GM12865 (cell line): ENCODE measurements around the gene TRPV6.

ENCODE experiments used
- DNase-seq: peaks from one replicate; pipeline ENCODE4 v3.0.0; 2010; ENCODE audit warnings: low read depth
- H3K4me3 ChIP-seq: 2 replicates; pipeline ENCODE4 v1.5.1; 2011; ENCODE audit warnings: mild to moderate bottlenecking, low read depth, low read length, control low read depth
- TF ChIP-seq, protein P1 (sequence below): IDR thresholded peaks from 2 replicates; pipeline ENCODE4 v1.5.1; 2011; ENCODE audit warnings: low read length, control low read depth, low read depth, inconsistent platforms; ENCODE audit not compliant: insufficient read depth; ENCODE audit errors: missing control alignments

Gene TRPV6

DNA sequence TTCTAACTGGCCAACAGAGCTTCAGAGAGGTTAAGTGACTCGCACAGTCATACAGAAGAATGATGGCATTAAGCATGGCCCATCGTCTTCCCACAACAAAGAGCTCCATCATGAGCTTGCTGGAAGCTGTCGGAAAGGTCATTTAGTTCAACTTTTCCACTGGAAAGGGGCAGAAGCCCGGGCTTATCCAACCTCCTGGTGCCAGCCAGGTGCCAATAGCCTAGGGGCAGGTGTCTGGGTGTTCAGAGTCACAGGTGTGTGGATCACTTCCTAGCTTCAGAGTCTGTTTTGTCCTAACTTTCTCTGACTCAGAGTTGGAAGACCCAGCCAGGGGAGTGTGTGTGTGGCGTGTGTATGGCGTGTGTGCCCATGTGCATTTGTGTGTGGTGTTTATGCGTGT, 1.3 kb upstream of the TRPV6 start:
- TF ChIP-seq, protein P1, sequence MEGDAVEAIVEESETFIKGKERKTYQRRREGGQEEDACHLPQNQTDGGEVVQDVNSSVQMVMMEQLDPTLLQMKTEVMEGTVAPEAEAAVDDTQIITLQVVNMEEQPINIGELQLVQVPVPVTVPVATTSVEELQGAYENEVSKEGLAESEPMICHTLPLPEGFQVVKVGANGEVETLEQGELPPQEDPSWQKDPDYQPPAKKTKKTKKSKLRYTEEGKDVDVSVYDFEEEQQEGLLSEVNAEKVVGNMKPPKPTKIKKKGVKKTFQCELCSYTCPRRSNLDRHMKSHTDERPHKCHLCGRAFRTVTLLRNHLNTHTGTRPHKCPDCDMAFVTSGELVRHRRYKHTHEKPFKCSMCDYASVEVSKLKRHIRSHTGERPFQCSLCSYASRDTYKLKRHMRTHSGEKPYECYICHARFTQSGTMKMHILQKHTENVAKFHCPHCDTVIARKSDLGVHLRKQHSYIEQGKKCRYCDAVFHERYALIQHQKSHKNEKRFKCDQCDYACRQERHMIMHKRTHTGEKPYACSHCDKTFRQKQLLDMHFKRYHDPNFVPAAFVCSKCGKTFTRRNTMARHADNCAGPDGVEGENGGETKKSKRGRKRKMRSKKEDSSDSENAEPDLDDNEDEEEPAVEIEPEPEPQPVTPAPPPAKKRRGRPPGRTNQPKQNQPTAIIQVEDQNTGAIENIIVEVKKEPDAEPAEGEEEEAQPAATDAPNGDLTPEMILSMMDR: no peak
- no peak overlapping the region for H3K4me3 ChIP-seq
- DNase-seq: no peak

DNA sequence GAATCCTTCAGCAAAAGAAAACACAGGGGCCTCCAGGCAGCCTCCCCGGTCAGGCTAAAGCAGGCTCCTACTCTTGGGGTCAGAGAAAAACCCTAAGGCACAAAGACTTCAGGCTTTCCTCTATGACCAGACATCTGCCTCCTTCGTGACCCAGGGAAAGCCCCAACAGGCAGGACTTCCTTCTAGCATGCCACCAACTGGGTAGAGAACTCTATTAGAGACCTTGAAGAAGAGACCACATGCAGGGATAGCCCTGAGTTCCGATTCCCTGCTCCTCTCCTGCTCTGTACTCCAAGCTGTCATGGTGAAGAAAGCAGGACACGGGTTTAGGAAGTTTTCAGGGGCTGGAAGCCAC, 1.3 kb downstream of the TRPV6 start:
- peak; percentile 28 for DNase-seq
- H3K4me3 ChIP-seq: no peak overlapping the region
- TF ChIP-seq, protein P1: no peak

DNA sequence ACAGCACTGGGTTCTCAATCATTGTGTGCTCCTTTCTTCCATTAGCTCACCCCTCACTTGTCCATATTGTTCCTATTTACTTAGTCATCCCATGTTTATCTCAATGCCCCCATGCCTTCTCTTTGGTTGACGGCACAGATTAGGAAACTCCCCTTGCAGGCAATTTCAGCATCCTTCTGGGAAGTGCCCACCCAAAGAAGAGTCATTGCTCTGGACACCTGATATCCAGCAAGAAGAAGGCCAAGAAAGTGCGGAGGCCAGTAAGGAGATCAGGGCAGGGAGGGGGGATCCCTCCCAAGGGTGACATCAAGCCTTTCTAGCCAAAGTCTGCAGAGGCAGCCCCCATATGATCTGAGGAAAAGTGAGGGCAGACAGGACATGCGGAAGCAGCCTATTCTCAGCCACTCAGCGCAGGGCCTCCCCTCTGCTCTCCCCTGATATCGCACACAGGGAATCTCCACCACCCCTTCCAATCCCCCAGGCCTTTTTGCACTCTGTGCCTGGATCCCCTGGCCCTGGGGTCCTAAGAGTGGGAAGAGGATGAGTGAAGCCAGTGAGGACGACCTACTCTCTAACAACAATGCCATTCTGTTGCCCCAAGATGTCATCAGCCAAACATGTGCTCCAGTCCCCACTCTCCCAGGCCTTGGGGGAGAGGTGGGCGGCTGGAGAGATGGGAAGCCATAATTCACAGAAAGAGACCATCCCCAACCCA, 1.8 kb downstream of the TRPV6 start:
- H3K4me3 ChIP-seq: no peak overlapping the region
- DNase-seq: no peak
- TF ChIP-seq, protein P1: no peak

DNA sequence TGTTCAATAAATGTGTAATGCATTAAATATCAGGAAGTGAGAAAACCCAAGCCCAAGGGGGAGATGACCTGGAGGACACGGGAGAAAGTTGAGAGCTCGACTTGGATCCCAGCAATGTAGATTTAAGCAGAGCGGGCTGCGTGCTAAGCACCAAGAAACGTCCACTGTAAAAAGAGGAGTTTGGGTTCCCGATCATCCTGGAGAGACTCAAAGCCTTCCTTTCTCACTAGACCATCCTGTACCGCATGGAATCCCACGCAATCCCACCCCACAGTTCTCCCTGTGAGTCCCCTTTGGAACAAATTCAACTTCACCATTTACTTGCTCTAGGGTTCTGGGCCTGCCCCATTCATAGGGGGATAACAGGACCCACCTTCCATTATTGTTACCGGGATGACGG, 2.4 kb downstream of the TRPV6 start:
- H3K4me3 ChIP-seq: no peak overlapping the region
- TF ChIP-seq, protein P1: no peak
- no peak for DNase-seq

DNA sequence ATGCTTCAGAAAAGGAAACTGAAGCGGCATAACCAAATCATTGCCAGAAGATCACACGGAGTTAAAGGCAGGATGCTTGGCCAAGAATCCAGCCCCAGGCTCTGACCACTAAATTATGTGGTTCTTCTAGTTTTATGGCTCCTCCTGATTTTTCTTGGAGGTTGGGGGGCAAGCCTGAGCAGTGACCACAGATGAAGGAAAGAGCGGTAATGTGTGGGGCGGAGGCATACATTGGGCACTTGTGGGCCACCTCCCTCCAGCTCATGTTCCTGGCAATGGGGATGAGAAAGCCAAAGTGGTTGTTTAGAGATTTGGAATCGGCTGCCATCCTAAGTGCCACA, 3.2 kb downstream of the TRPV6 start:
- TF ChIP-seq, protein P1: no peak
- H3K4me3 ChIP-seq: no peak overlapping the region
- DNase-seq: no peak

DNA sequence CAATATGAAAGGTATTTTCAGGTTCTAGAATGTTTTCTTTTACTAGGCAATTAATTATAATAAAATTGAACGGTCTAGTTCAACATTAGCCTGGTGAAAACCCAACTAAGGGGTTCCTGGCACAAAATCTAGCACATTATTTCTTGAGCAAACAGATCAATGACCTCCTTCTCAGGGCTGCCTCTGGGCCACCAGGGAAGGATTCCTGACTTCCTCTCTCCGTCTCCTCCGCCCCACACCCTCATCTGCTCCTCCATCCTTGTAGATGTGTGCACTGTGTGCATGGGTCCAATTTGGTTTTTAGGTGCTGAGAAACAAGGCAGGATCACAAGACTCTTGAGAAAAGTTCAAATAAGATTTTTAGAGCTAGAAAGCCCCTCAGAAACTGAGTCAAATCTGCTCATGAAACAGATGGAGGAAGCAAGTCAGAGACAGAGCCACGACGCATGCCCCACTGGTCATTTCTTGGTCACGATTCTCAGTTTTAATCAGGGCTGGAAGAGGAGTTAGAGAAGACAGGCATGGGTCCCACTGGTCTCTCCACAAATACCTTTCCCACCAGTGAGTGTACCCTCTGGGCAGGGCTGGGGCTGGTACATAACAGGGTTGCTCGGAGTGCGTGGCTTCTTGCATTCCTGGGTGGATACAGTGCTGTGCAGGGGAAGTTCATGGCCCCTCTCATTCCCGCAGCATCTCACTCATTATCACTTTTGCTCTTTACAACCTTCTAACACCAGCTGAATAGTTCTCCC, 3.8 kb downstream of the TRPV6 start:
- DNase-seq: peak; percentile 47
- H3K4me3 ChIP-seq: no peak overlapping the region
- TF ChIP-seq, protein P1: no peak
